HEK293 (cell line): ENCODE measurements around the gene PIK3R1.

Source experiments
- CTCF ChIA-PET: fragments of 350-600 bp; formaldehyde crosslinking; extraction: SDS; loops from one replicate; lab custom pipeline; 2021; ENCODE audit warnings: antibody characterized with exemption; lab: Yijun Ruan, JAX
- POLR2A ChIA-PET: fragments of 300-600 bp; formaldehyde crosslinking; extraction: SDS; loops from one replicate; lab custom pipeline; 2020; ENCODE audit warnings: antibody characterized with exemption, inconsistent platforms; lab: Yijun Ruan, JAX
- H3K27ac ChIP-seq: fragments of 200-500 bp; sonication (Bioruptor generic); 2 replicates; pipeline ENCODE4 v1.5.1; 2014; ENCODE audit warnings: low read depth, low read length, control low read depth, inconsistent platforms; ENCODE audit errors: extremely low read depth
- H3K36me3 ChIP-seq, 2 experiments: fragments of 200-500 bp in 1 of 2; sonication (Bioruptor generic) in 1 of 2; 1 replicate in 1 of 2; 2 replicates in 1 of 2; pipeline ENCODE4 v1.5.1; 2014 to 2017; ENCODE audit warnings: inconsistent platforms in 2 of 2, low read length in 2 of 2; ENCODE audit not compliant: control insufficient read depth in 2 of 2, insufficient read depth in 1 of 2
- H3K4me1 ChIP-seq: fragments of 200-500 bp; sonication (Bioruptor generic); 2 replicates; pipeline ENCODE4 v1.5.1; 2014; ENCODE audit warnings: mild to moderate bottlenecking, low read length, inconsistent platforms; ENCODE audit not compliant: control insufficient read depth, insufficient read depth
- H3K4me3 ChIP-seq: 2 replicates; pipeline ENCODE4 v1.5.1; 2011; ENCODE audit warnings: low read depth, mild to moderate bottlenecking, control low read depth, low read length, moderate library complexity
- H3K9me3 ChIP-seq: fragments of 200-500 bp; sonication (Bioruptor generic); 2 replicates; pipeline ENCODE4 v1.5.1; 2014; ENCODE audit warnings: low read depth, low read length, inconsistent platforms; ENCODE audit not compliant: control insufficient read depth, insufficient read depth
- GFI1B ChIP-seq: fragments of 450-650 bp; formaldehyde crosslinking; IDR thresholded peaks from 2 replicates; pipeline ENCODE4 v1.5.1; 2016; ENCODE audit warnings: missing biosample characterization, missing genetic modification characterization
- PRDM2 ChIP-seq: fragments of 450-650 bp; formaldehyde crosslinking; IDR thresholded peaks from 2 replicates; pipeline ENCODE4 v1.5.1; 2016; ENCODE audit warnings: missing biosample characterization, missing genetic modification characterization, borderline replicate concordance
- ZBTB17 ChIP-seq: fragments of 450-650 bp; formaldehyde crosslinking; IDR thresholded peaks from 2 replicates; pipeline ENCODE4 v1.5.1; 2016; ENCODE audit warnings: missing biosample characterization, missing genetic modification characterization
- ZBTB20 ChIP-seq: fragments of 450-650 bp; formaldehyde crosslinking; IDR thresholded peaks from 2 replicates; pipeline ENCODE4 v1.5.1; 2016; ENCODE audit warnings: missing biosample characterization, missing genetic modification characterization
- ZBTB44 ChIP-seq: fragments of 450-650 bp; IDR thresholded peaks from 2 replicates; pipeline ENCODE4 v1.5.1; 2018; ENCODE audit warnings: missing biosample characterization, mild to moderate bottlenecking, missing genetic modification characterization
- ZBTB48 ChIP-seq: fragments of 450-650 bp; formaldehyde crosslinking; IDR thresholded peaks from 2 replicates; pipeline ENCODE4 v1.5.1; 2016; ENCODE audit warnings: missing biosample characterization, missing genetic modification characterization
- ZNF324 ChIP-seq: fragments of 450-650 bp; formaldehyde crosslinking; IDR thresholded peaks from 2 replicates; pipeline ENCODE4 v1.5.1; 2016; ENCODE audit warnings: missing biosample characterization, missing genetic modification characterization
- ZNF335 ChIP-seq: fragments of 450-650 bp; formaldehyde crosslinking; conservative IDR thresholded peaks from 2 replicates; pipeline ENCODE4 v1.5.1; 2016; ENCODE audit warnings: missing biosample characterization, missing genetic modification characterization
- ZNF37A ChIP-seq: fragments of 450-650 bp; IDR thresholded peaks from 2 replicates; pipeline ENCODE4 v1.5.1; 2018; ENCODE audit warnings: missing biosample characterization, missing genetic modification characterization
- ZNF518A ChIP-seq: fragments of 450-650 bp; formaldehyde crosslinking; conservative IDR thresholded peaks from 2 replicates; pipeline ENCODE4 v1.5.1; 2016; ENCODE audit warnings: low read depth, missing biosample characterization, missing genetic modification characterization
- TF ChIP-seq, protein P1 (sequence below): fragments of 450-650 bp; formaldehyde crosslinking; IDR thresholded peaks from 2 replicates; pipeline ENCODE4 v1.5.1; 2017; ENCODE audit warnings: missing biosample characterization, missing genetic modification characterization
- TF ChIP-seq, protein P2 (sequence below): fragments of 450-650 bp; formaldehyde crosslinking; IDR thresholded peaks from 2 replicates; pipeline ENCODE4 v1.5.1; 2017; ENCODE audit warnings: missing biosample characterization, missing genetic modification characterization
- TF ChIP-seq, protein P3 (sequence below): fragments of 450-650 bp; formaldehyde crosslinking; IDR thresholded peaks from 2 replicates; pipeline ENCODE4 v1.5.1; 2017; ENCODE audit warnings: missing biosample characterization, missing genetic modification characterization

The PIK3R1 gene

GRCh38 chr5:68224509-68225187 is 9.1 kb downstream of the PIK3R1 start:
- Histone ChIP-seq H3K27ac (no peak overlapping the region), H3K4me1 (peaks cover 10% of the 10 kb centered on the region), H3K9me3 (no peaks in the 10 kb centered on the region), H3K4me3 (no peak overlapping the region), H3K36me3 (peaks cover 0 to 12% of the 10 kb centered on the region in 2 experiments; a peak in 2 of 3 replicates)
- ChIA-PET POLR2A (interaction anchor here (3.0 kb wide), 1 partner anchor 9 kb away, joined by 19 read pairs; the partner anchor contains the start of gene PIK3R1), CTCF (no interaction called here)
- no peak for TF ChIP-seq PRDM2 (tag by site-specific recombination)
- peak; percentile 7; the same call in 1 of the 2 replicates for TF ChIP-seq ZBTB44
- TF ChIP-seq, protein P1, sequence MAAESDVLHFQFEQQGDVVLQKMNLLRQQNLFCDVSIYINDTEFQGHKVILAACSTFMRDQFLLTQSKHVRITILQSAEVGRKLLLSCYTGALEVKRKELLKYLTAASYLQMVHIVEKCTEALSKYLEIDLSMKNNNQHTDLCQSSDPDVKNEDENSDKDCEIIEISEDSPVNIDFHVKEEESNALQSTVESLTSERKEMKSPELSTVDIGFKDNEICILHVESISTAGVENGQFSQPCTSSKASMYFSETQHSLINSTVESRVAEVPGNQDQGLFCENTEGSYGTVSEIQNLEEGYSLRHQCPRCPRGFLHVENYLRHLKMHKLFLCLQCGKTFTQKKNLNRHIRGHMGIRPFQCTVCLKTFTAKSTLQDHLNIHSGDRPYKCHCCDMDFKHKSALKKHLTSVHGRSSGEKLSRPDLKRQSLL (tag by site-specific recombination) = no peak
- TF ChIP-seq ZBTB20 (tag by site-specific recombination) = peak; percentile 27; the same call in 1 of the 2 replicates
- TF ChIP-seq, protein P2, sequence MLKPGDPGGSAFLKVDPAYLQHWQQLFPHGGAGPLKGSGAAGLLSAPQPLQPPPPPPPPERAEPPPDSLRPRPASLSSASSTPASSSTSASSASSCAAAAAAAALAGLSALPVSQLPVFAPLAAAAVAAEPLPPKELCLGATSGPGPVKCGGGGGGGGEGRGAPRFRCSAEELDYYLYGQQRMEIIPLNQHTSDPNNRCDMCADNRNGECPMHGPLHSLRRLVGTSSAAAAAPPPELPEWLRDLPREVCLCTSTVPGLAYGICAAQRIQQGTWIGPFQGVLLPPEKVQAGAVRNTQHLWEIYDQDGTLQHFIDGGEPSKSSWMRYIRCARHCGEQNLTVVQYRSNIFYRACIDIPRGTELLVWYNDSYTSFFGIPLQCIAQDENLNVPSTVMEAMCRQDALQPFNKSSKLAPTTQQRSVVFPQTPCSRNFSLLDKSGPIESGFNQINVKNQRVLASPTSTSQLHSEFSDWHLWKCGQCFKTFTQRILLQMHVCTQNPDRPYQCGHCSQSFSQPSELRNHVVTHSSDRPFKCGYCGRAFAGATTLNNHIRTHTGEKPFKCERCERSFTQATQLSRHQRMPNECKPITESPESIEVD (tag by site-specific recombination) = peak; percentile 87

DNA sequence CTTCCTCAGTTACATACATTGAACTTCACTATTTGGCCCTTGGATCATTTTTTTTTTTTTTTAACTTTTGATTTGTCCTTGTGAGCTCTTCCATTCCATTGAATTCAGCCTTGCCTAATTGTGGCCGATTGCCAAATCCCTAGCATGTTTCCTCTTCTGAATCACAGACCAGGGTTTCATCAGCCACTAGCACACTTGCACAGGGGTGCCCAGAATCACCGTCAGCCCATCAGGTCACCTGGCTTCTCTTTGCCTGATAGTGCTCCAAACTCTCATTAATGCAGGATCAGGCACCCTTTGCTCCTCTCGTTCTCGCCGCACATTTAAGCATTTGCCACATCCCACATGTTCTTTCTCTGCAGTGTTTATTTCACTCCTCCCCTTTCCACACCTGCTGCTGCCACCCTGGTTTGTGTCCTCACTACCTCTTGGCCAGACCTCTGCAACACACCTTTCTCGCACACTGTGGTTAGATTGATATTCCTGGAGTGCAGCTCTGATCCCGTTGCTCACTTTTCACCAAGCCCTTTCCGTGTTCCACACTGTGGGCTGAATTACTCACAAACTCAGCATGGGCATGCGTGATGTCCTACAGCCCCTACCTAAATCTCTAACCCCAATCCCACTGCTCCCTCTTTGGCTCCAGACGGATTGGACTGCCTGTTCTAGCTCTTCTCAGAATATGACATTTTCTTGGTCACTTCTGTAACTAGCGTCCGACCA is 9.8 kb downstream of the PIK3R1 start:
- ChIA-PET POLR2A (interaction anchor here (3.0 kb wide), 1 partner anchor 10 kb away, joined by 19 read pairs; the partner anchor contains the start of gene PIK3R1), CTCF (interaction anchor here (1.5 kb wide), 1 partner anchor 9 kb away, joined by 3 read pairs; no protein-coding TSS in a partner anchor)
- Histone ChIP-seq H3K4me1 (peaks cover 10% of the 10 kb centered on the region), H3K36me3 (peaks cover 0 to 12% of the 10 kb centered on the region in 2 experiments; a peak in 2 of 3 replicates), H3K9me3 (no peaks in the 10 kb centered on the region), H3K4me3 (no peak overlapping the region), H3K27ac (no peak overlapping the region)
- no peak for TF ChIP-seq ZNF37A
- TF ChIP-seq, protein P3, sequence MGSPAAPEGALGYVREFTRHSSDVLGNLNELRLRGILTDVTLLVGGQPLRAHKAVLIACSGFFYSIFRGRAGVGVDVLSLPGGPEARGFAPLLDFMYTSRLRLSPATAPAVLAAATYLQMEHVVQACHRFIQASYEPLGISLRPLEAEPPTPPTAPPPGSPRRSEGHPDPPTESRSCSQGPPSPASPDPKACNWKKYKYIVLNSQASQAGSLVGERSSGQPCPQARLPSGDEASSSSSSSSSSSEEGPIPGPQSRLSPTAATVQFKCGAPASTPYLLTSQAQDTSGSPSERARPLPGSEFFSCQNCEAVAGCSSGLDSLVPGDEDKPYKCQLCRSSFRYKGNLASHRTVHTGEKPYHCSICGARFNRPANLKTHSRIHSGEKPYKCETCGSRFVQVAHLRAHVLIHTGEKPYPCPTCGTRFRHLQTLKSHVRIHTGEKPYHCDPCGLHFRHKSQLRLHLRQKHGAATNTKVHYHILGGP (tag by site-specific recombination) = peak; percentile 37; the same call in 1 of the 2 replicates
- TF ChIP-seq ZBTB17 = 0 out of 2 replicates have a peak, but pooled peaks have one; percentile 66
- TF ChIP-seq ZBTB48 = peak; percentile 51; the same call in 1 of the 2 replicates
- TF ChIP-seq ZNF324 (tag by site-specific recombination) = 0 out of 2 replicates have a peak, but pooled peaks have one; percentile 43
- no peak for TF ChIP-seq GFI1B (tag by site-specific recombination)
- TF ChIP-seq ZNF518A (tag by site-specific recombination) = peak; percentile 32; the same call in 1 of the 2 replicates
- TF ChIP-seq ZNF335 = peak; percentile 10; the same call in 1 of the 2 replicates
